ENCODE results near the gene ALDH1L1.

DNA sequence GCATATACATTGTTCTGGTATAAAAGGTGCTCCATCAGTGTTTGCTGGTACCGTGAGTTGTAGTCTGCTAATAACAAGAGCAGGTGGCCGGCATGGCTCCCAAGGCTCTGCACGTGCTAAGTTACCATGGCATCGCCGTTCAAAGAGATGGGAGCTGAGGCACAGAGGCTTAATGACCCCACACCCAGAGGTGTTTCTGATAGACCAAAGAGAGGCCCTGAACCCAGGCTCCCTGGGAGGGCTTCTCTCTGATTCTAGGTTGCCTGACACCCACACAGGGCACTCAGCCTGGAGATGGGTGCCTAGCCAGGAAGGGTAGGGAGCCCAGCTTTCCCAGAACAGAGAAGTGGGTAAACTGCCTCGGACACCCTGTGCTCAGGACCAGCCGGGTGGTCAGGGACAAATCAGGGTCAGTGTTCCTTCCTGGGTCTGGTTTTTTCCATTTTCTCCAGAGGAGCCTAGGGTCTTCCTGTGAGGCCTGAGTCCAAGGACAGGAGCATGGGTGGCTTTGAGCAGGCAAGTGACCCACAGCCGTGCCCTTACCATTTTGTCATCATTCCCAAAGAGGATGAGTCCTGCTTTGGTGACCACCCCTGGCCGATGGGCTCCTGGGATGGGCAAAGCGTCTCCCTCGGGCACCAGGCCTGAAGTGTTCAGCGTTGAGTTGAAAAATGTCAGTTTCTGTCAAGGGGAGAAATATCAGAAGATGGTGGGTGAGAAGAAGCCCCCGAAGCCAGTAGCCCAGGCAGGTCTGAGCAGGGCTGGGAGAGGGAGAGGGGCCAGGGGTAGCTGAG lies 27.3 kb downstream of the ALDH1L1 start:
- TF ChIP-seq SUZ12 (IDR thresholded peaks at IDR 0.05; ENCODE audit: extremely low read depth, insufficient read depth, insufficient read length) (no peak), ZNF274 (IDR thresholded peaks at IDR 0.05; ENCODE audit: low read depth, low read length) (no peak), YY1 (IDR thresholded peaks at IDR 0.05; ENCODE audit: insufficient read depth, insufficient read length) (no peak)
